Measurements from ENCODE around the gene PROSER3. TPM values are rescaled to one million over a fixed set of nuclear protein-coding genes. Genes with fewer than 3 reads are reported as not detected.

The PROSER3 gene
- total and polyA plus RNA-seq, 2 of the 13 experiments (the other 11 are each of a cell fraction or from before 2014, with no cell fraction given) = 5.1 to 5.7 TPM

DNA sequence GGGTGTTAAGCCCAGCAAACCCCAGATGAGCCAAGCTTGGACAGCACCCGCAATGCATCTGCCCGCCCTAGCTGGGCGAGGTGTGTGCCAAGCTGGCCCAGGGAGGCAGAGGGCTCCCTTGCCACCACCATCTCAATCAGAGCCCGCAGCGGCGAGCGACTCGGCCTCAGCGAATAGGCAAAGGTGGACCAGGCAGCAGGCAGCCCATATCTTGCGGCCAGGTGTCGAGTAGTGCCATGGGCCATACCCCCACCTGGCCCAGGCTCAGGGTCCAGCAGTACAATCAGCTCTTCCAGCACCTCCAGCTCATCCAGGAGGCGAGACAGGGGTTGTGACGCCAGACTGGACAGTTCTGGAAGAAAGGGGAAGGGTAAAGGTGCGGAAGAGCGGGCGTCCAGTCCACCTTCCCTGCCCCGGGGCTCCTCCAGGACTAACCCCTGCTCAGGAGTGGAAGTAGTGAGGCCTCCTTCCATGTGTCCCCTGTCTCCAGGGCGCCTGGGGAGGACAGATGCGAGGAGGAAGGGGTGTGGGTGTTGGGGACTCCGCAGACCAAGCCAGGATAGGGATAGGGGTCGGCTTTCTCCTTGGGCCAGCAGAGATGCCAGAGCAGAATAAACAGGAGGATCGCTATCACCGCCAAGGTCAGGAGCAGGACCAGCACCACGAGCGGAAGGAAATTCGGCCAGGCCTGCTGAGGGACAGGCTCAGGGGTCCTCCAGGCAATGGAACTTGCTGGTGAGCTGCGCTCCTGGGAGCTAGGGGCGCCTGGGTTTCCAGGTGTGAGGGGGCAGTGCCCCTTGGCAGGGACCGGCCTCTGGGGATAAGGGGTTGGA is 18.5 kb upstream of the PROSER3 start (continued):
- TF ChIP-seq IRF2 (CRISPR knock-in tag; IDR thresholded peaks at IDR 0.05) (no peak), RBM22 (optimal IDR thresholded peaks at IDR 0.05; ENCODE audit: low read length) (peak; percentile 34), ZNF253 (CRISPR knock-in tag; IDR thresholded peaks at IDR 0.05; ENCODE audit: borderline replicate concordance) (no peak), IKZF1 (IDR thresholded peaks at IDR 0.05) (no peak), PAF1 (CRISPR knock-in tag; IDR thresholded peaks at IDR 0.05) (0 out of 2 replicates have a peak, but pooled peaks have one; percentile 30), ZBTB7A (CRISPR knock-in tag; IDR thresholded peaks at IDR 0.05) (no peak), MAFF (IDR thresholded peaks at IDR 0.05; ENCODE audit: low read depth, low read length) (no peak), ZNF24 (IDR thresholded peaks at IDR 0.05) (no peak), ZNF530 (CRISPR knock-in tag; IDR thresholded peaks at IDR 0.05; ENCODE audit: low read depth) (no peak), ZNF761 (CRISPR knock-in tag; conservative IDR thresholded peaks at IDR 0.05) (no peak), TAF15 (IDR thresholded peaks at IDR 0.05; ENCODE audit: low read depth, low read length, poor library complexity, severe bottlenecking) (no peak)
- TF ChIP-seq, protein P1, sequence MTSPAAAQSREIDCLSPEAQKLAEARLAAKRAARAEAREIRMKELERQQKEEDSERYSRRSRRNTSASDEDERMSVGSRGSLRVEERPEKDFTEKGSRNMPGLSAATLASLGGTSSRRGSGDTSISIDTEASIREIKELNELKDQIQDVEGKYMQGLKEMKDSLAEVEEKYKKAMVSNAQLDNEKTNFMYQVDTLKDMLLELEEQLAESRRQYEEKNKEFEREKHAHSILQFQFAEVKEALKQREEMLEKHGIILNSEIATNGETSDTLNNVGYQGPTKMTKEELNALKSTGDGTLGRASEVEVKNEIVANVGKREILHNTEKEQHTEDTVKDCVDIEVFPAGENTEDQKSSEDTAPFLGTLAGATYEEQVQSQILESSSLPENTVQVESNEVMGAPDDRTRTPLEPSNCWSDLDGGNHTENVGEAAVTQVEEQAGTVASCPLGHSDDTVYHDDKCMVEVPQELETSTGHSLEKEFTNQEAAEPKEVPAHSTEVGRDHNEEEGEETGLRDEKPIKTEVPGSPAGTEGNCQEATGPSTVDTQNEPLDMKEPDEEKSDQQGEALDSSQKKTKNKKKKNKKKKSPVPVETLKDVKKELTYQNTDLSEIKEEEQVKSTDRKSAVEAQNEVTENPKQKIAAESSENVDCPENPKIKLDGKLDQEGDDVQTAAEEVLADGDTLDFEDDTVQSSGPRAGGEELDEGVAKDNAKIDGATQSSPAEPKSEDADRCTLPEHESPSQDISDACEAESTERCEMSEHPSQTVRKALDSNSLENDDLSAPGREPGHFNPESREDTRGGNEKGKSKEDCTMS (CRISPR knock-in tag; conservative IDR thresholded peaks at IDR 0.05) = no peak
- TF ChIP-seq, protein P2, sequence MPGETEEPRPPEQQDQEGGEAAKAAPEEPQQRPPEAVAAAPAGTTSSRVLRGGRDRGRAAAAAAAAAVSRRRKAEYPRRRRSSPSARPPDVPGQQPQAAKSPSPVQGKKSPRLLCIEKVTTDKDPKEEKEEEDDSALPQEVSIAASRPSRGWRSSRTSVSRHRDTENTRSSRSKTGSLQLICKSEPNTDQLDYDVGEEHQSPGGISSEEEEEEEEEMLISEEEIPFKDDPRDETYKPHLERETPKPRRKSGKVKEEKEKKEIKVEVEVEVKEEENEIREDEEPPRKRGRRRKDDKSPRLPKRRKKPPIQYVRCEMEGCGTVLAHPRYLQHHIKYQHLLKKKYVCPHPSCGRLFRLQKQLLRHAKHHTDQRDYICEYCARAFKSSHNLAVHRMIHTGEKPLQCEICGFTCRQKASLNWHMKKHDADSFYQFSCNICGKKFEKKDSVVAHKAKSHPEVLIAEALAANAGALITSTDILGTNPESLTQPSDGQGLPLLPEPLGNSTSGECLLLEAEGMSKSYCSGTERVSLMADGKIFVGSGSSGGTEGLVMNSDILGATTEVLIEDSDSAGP (CRISPR knock-in tag; IDR thresholded peaks at IDR 0.05; ENCODE audit: borderline replicate concordance) = no peak

Data from HepG2 (cell line).